Renal cortical epithelial cell (primary cell): ENCODE results near the gene TRIM3. TPM values are rescaled to one million over a fixed set of nuclear protein-coding genes. Genes with fewer than 3 reads are reported as not detected.

Experiments
- DNase-seq: peaks from one replicate; pipeline ENCODE4 v3.0.0-alpha.2; 2011; ENCODE audit warnings: low read depth
- total RNA-seq: library from RNA; depleted of rRNA; stranded (reverse); fragments of >200 nt; gene quantifications from 2 replicates; pipeline ENCODE4 v1.2.3, GENCODE V29; 2014

Gene TRIM3
- total RNA-seq, 1 donor from 2014 or later = 16.5 TPM

- DNase-seq = no peak
Observed at GRCh38 chr11:6437993-6438392, 35.7 kb downstream of the TRIM3 start.

- no peak for DNase-seq
Observed at GRCh38 chr11:6437423-6437822, 36.3 kb downstream of the TRIM3 start.

- DNase-seq = no peak
Observed at GRCh38 chr11:6433998-6434660, 39.6 kb downstream of the TRIM3 start.

- DNase-seq = peak; percentile 68
Observed at GRCh38 chr11:6431861-6432260, 41.9 kb downstream of the TRIM3 start.

GRCh38 chr11:6427516-6427915 is 46.2 kb downstream of the TRIM3 start:
- DNase-seq = no peak

GRCh38 chr11:6420677-6421076 is 53.1 kb downstream of the TRIM3 start:
- no peak for DNase-seq

- peak; percentile 23 for DNase-seq
Observed at GRCh38 chr11:6419009-6419631, 54.6 kb downstream of the TRIM3 start, which contains the start of gene APBB1. TSS of gene APBB1 (minus strand) at chr11:6419094. CDS start at chr11:6411347, 7,747 bp downstream.

- no peak for DNase-seq
Observed at GRCh38 chr11:6418557-6419008, 55.2 kb downstream of the TRIM3 start.

GRCh38 chr11:6417907-6418556 is 55.7 kb downstream of the TRIM3 start:
- DNase-seq = no peak

GRCh38 chr11:6415797-6416196 is 57.9 kb downstream of the TRIM3 start:
- no peak for DNase-seq

GRCh38 chr11:6414874-6415328 is 58.8 kb downstream of the TRIM3 start:
- no peak for DNase-seq

GRCh38 chr11:6413791-6414201 is 59.9 kb downstream of the TRIM3 start:
- DNase-seq = no peak

GRCh38 chr11:6411594-6412031 is 62.1 kb downstream of the TRIM3 start:
- no peak for DNase-seq

GRCh38 chr11:6410695-6411430 is 62.9 kb downstream of the TRIM3 start:
- DNase-seq = no peak

- no peak for DNase-seq
Observed at GRCh38 chr11:6406370-6406769, 67.4 kb downstream of the TRIM3 start.

GRCh38 chr11:6405846-6406245 is 67.9 kb downstream of the TRIM3 start:
- no peak for DNase-seq

- peak; percentile 14 for DNase-seq
Observed at GRCh38 chr11:6405052-6405667, 68.6 kb downstream of the TRIM3 start.

GRCh38 chr11:6404342-6405051 is 69.2 kb downstream of the TRIM3 start:
- no peak for DNase-seq

GRCh38 chr11:6403539-6403938 is 70.2 kb downstream of the TRIM3 start:
- DNase-seq = no peak

GRCh38 chr11:6402561-6402981 is 71.2 kb downstream of the TRIM3 start:
- DNase-seq = no peak

GRCh38 chr11:6402061-6402470 is 71.7 kb downstream of the TRIM3 start:
- DNase-seq = no peak
